NCI-H1092 treated with DMSO at 0.1 percent for 48 hours (cell line): Measurements from ENCODE around the gene NHERF1.
A peak's percentile ranks its signal among the peaks of the same experiment; 100 is the strongest.

ENCODE experiments used
- DNase-seq: peaks from one replicate; lab custom pipeline; 2025; lab: John Stamatoyannopoulos, UW

The NHERF1 gene

DNA sequence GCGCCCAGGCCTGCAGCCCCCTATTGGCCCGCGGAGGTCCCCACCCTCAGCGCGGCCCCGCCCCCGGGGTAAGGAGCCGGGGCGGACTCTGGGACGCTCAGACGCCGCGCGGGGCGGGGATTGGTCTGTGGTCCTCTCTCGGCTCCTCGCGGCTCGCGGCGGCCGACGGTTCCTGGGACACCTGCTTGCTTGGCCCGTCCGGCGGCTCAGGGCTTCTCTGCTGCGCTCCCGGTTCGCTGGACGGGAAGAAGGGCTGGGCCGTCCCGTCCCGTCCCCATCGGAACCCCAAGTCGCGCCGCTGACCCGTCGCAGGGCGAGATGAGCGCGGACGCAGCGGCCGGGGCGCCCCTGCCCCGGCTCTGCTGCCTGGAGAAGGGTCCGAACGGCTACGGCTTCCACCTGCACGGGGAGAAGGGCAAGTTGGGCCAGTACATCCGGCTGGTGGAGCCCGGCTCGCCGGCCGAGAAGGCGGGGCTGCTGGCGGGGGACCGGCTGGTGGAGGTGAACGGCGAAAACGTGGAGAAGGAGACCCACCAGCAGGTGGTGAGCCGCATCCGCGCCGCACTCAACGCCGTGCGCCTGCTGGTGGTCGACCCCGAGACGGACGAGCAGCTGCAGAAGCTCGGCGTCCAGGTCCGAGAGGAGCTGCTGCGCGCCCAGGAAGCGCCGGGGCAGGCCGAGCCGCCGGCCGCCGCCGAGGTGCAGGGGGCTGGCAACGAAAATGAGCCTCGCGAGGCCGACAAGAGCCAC is at the start of gene NHERF1:
Gene NHERF1, plus strand, starts transcription at position 100 of the 750 bp plus-strand sequence. Its CDS starts 219 bp downstream, at position 319.
- DNase-seq = peak; percentile 42

DNA sequence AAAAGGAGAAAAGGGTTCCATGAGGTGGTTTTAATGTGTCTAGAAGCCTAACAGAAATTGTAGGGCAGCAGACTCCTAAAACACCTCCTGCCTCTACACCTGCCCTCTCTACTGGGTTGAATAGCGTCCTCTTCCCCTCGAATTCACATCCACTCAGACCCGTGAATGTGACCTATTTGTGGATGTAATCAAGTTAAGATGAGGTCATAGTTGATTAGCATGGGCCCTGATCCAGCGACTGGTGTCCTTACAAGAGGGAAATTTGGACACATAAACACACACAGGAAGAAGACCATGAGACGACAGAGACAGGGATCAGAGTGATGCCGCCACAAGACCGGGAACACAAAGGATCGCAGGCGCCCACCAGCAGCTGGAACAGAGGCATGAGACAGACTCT is 49.2 kb upstream of the NHERF1 start:
- no peak for DNase-seq

DNA sequence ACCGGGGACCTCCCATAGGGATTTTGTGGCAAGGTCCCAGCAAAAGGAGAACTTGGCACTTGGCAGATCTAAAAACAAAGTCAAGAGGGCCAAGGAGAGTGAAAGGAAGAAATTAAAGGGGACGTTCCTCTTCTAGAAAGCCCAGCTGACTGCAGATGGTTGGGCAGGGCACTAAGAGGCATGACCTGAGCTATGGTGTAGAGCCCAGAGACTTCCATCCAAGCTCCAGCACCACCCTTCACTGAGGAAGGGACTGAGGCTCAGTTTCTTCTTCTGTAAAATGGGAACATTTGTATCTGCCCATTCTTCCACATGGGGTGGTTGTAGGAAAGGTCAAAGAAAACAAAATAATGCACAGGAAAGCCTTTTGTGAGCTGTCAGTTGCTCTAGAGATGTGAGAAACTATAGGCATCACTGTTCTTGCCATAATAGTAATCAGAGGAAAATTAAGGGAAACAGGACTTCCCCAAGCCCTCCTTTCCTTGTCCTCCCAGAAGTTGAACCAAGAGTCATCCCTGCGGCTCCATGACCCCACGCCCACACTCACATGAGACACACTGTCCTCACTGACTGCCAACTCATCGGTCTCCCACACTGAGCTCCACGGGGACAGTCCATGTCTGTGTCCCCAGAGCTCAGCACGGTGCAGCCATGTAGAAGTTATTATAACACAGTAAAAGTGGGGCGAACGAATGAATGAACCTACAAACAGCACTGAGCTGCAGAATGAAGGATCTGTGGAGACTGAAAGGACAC is 46.1 kb upstream of the NHERF1 start:
- DNase-seq = no peak

DNA sequence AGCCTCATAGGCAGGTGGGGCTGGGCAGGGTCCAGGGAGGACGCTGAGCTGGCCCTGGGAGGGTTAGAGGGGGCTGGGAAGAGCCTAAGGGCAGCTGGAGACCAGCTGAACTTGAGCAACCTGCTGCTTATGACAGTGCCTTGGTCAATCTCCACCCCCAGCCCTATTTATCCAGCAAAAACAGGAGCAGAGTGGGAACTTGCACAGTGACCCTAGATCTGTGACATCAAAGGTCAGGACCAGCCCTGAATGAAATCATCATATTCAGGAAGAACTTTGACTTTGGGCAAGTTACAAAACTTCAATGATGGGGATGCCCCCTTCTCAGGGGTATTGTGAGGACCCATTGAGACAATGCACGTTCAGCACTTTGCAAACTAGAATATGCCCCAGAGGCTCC is 45.1 kb upstream of the NHERF1 start:
- DNase-seq = no peak

DNA sequence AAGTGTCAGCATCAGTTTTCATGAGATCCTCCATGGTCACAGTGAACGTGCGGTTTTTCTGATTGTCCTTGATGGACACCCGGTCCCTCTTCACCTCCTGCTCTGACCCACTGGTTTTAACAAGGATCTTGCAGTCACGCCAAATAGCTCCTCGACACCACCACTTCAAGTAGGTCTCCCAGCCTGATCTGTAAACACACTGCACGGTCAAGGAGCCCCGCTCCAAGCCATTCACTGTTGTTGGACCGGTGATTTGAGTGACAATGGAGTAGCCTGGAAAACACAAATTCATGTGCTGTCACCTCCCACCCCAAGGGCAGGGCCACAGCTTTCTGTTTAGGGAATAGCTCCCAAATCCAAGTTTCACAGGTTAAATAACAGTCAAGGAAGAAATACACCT is 43.9 kb upstream of the NHERF1 start:
- no peak for DNase-seq

DNA sequence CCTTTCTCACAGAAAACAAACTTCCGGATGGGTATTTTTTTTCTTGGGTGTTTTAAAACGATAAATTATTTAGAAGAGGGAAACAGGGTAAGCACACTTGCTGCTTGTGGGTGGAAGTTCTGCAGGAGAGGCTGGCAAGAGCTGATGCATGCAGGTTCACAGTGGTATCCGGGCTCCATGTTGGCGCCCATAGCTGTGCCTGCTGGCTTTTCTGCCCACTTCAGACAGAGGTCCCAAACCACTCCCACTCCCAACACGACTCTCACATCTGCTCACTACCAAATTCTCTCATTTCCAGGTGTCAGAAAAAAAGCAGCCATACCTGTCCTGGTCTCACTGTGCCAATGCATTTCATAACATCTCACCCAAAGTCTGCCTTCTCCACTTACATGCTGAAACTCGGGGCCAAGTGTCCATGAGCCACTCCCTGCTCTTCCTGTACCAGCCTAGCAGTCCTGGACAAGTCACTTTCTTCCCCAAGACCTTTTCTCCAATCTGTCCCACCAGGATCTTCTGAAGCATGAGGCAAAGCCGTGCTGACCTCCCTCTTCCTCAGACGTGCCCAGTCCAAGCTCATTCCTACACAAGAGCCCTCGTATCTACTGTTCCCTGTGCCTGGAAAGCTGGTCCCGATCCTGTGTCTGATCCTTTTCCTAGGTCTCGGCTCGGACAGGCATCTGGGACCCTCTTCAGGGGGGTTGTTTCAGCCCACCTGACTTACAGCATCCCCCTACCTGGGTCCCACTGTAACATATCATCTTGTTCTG is 37.2 kb upstream of the NHERF1 start:
- no peak for DNase-seq

DNA sequence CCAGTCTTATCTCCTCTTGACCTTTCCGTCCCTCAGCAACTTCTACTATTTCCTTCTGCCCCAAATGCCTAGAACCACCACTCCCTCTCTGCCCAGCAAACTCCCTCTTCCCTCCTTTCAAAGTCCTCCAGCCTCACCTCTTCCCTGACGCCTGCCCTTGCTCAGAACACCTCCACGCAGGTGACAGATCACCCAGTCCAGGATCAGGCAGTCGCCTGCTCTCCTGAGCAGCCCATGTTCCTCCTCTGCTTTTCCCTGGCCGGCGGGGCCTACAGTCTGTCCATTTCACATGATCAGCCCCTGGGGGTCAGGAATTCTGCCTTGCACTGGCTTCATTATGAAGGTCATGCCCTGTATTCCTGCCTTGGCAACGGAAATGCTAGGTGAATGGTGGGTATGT is 36.1 kb upstream of the NHERF1 start:
- no peak for DNase-seq

DNA sequence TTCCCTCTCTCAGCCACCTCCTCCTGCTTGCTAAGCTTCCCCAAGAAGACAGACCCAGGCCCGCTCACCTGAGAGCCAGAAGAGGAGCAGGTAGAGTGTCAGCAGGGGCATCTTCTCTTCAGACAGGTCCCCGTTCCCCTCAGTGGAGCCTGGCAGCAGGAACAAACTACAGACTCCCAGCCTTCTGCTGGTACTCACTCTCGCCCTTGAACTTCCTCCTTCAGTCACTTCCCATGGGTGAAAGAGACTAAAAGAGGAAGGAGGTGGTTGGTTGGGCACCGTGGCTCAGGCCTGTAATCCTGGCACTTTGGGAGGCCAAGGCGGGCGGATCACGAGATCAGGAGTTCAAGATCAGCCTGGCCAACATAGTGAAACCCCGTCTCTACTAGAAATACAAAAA is 35.7 kb upstream of the NHERF1 start, which contains the start of gene CD300LF:
Gene CD300LF, minus strand, starts transcription at position 168 of the 400 bp plus-strand sequence. Its CDS starts 57 bp downstream, at position 111.
- no peak for DNase-seq

DNA sequence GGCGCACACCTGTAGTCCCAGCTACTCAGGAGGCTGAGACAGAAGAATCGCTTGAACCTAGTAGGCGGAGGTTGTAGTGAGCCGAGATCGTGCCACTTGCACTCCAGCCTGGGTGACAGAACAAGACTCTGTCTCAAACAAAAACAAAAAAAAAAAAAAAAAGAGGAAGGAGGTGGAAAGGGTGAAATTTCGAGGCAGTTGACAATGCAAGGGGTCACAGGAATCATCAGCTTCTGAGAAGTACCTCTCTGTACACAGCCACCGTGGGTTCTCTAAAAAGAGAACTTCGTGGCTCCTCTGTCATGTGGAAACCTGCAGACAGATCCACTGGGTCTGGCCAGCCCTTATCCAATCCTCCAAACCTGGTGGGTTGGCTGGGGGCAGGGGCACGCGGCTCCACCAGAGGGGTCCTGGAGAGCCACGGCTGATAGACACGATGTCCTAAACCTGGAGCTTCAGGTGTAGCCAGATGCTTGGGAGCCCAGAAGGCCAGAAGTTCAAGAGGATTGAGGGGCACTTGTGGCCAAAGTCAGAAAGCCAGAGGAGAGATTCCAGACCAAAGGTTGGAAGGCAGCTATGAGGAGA is 35.2 kb upstream of the NHERF1 start:
- no peak for DNase-seq

DNA sequence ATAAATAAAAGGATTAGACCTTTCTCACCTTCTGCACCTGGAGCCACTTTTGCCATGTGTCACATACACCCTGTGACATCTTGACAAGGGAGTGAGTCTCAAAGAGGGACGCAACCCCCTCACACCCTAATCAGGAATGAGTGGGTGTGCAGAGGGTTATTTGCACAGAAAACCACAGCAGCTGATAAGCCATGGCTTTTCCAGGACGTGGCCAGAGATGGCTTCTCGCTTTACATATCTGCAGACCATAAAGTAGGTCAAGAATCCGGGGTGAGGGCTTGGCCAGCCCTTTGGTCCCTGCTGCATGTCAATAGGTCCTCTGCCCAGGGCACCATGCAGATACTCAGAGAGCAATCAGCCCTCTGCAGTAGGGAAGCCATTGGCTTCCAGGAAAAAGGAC is 33.3 kb upstream of the NHERF1 start:
- DNase-seq = no peak

DNA sequence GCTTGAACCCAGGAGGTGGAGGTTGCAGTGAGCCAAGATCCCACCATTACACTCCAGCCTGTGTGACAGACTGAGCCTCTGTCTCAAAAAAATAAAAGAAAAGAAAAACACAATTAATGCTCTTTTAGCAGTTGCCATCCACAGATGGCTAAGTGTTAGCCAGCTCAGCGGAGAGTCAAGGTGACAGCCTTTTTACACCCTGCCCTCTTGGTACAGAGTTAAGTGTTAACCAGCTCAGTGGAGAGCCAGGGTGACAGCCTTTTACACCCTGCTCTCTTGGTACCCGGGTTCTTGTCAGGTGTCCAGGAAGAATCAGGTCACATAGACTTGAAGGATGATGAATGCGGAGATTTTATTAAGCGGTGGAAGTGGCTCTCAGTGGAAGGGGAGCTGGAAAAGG is 27.9 kb upstream of the NHERF1 start:
- no peak for DNase-seq

DNA sequence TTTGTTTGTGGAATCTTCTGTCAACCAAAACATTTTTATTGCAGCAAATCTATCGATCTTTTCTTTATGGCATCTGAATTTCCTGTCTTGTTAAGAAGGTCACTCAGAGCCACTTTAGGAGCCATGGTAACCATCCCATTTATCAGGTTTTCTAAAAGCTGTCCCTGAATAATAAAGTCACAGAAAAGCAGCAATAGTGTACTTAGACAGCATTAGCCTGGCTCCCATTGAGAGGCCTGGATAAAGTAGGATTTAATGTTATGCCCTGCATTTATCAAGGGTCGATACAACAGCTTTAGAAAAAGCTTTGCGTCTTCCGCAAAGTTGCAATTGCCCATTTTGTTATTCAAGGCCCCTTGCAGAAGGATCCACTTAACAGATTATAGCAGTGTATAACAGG is 25.6 kb upstream of the NHERF1 start:
- no peak for DNase-seq

DNA sequence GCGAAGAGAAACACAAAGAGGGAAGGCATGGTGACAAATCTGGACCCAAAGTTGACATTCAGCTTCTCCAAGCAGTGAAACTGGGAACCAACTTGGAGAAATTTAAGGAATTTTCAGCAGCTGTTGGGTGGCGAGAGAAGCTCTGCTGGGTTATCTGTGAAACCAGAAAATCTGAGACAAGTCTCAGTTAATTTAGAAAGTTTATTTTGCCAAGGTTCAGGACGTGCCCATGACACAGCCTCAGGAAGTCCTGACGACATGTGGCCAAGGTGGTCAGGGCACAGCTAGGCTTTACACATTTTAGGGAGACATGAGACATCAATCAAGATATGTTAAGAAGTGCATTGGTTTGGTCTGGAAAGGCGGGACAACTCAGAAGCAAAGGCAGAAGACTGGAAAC is 24.5 kb upstream of the NHERF1 start:
- DNase-seq = no peak

DNA sequence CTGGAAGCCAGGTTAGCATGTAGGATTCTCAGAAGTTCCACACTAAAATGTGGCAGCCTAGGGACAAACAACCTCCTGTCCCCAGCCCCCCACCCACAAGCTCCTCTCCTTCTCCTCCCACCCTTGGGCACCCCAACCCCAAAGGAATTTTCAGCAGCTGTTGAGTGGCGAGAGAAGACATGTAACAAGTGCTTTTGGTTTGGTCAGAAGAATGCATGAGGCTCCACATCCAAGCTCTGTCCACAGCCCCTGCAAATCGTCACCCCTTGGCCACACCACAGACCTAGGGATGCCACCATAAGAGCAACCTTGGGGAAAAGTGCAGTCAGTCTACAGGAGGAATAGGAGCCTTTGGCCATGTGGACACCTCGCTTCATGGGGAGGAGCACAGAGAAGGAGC is 23.3 kb upstream of the NHERF1 start:
- DNase-seq = no peak

DNA sequence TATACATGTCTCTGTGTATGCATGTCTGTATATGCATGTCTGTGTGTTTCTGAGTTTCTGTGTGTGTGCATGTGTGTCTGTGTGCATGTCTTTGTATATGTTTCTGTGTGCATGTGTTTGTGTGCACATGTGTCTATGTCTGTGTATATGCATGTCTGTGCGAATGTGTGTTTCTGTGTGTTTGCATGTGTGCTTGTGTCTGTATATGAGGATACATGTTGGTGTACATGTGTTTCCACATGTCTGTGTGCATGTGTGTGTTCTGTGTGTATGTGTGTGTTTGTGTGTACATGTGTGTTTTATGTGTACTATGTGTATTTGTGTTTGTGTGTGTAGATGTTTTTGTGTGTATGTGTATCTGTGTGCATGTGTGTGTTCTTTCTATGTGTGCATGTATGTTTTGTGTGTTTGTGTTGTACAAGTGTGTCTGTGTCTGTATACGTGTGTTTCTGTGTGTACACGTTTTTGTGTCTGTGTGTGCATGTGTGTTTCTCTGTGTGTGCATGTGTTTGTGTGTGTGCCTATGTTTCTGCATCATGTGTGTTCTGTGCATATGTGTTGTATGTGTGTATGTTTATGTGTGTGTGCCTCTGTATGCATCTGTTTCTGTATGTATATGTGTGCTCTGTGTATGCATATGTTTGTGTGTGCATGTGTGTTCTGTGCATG is 20.3 kb upstream of the NHERF1 start:
- no peak for DNase-seq

DNA sequence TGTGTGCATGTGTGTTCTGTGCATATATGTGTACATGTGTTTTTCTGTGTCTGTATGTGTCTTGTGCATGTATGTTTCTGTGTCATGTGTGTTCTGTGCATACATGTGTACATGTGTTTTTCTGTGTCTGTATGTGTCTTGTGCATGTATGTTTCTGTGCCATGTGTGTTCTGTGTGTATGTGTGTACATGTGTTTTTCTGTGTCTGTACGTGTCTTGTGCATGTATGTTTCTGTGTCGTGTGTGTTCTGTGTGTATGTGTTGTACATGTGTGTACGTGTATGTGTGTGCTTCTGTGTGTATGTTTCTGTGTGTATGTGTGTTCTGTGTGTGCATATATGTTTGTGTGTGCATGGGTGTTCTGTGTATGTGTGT is 19.7 kb upstream of the NHERF1 start:
- DNase-seq = no peak

DNA sequence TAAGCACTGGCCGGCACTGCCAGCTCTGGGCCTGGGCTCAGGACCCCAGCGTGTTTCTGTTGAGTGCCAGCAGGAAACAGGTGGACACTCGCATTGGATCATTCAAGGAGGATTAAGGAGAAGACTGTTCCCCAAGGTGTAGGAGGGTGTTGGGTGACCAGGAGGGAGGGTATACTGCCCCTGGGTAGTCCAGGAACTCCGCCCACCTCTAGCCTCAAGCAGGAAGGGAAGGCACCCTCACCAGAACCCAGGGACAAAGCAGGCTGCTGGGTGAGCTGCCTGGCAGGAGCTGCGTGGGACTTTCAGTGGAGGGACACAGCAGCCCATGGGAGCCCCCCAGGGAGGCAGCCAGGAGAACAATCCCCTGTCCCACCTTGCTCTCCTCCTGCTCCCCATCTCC is 19.1 kb upstream of the NHERF1 start:
- DNase-seq = no peak

DNA sequence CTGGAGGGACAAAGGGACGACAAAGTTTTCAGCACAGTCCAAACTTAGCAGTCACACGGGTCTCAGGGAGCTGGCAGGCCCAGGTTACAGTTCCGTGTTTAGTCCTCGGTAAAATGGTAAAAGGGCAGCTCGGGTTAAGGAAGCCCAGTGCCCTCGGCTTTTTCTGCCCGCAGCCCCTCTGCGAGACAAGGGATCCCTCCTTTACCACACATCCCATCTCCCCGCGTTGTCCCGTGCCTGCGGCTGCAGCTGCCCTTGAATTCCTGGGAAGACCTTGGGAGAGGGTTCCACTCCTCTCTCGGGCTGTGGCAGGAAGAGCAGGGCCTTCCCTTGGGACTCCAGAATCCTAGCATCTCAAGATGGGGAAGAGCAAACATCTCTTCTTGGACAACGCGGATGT is 18.6 kb upstream of the NHERF1 start:
- no peak for DNase-seq

DNA sequence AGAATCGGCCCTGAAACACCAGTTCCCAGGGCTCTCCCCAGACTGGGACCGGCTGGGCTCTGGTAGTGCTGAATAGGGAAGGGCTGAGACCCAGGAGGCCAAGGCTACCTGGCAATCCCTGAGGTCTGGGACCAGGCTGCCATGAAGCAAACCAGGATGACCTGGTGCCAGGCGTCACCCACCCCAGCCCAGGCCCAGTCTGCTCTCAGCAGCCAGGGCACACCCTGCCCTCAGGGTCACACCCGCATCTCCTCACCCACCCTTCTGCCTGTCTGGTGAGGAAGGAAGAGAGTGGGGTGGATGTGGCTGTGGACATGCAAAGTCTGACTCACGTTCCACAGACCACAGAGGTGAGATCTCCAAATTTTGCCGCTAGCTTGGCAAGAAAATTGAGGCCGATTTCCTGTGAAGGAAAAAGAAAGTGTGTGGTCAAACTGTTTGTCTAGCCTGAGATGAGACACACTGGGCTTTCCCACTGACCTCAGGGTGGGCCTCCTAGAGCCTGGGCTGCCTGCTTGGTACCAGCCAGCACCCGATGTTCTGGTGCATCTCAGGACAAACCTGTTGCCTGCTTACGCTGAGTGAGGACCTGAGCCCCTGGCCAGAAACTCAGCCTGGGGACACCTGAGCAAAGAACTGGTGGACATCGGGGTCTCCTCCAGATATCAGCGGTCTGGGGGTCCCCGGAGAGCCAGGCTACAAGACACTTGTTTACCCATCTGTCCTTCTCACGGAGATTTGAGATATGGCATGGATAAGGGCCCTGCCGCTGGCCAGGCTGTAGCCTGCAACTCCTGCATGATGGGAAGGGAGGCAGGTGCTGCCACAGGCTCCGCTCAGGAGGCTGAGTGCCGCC is 17.7 kb upstream of the NHERF1 start:
- no peak for DNase-seq

DNA sequence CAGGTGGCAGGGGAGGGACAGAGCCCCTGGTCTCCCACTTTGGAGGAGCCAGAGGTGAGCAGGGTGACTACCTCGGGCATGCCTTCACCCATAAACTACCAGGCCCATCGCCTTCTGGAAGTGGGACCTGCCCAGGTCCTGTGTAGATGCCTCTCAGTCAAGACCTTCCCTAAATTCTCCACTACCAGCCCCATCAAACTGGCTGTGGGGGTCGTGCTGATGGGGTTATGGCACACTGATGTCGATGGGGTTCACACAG is 17.2 kb upstream of the NHERF1 start:
- no peak for DNase-seq
